OCI-LY7 (cell line): Measurements from ENCODE around the gene CEBPZOS. TPM values are rescaled to one million over a fixed set of nuclear protein-coding genes. Genes with fewer than 3 reads are reported as not detected.
"Not testable (repeated sequence)": the region's sequence is repeated elsewhere in the genome, so short reads cannot be mapped to it uniquely, and the experiment has no call there.

Experiments
- BruUV-seq: library from RNA; stranded (reverse); fragments of 400-500 nt; replicated peaks from 2 replicates; lab custom pipeline; 2021; lab: Mats Ljungman, UMichigan
- CTCF ChIA-PET: fragments of 300-600 bp; sonication (Branson Sonifier 250); formaldehyde crosslinking; loops from one replicate; lab custom pipeline; 2022; ENCODE audit warnings: antibody characterized with exemption; ENCODE audit not compliant: unreplicated experiment; lab: Charles Lee
- POLR2A ChIA-PET: fragments of 300-600 bp; sonication (Branson Sonifier 250); formaldehyde crosslinking; loops from one replicate; lab custom pipeline; 2022; ENCODE audit warnings: antibody characterized with exemption; lab: Charles Lee
- DNase-seq: peaks from one replicate; pipeline ENCODE4 v3.0.0-alpha.2; 2015; ENCODE audit warnings: low spot score
- H2AFZ ChIP-seq: fragments of 200-600 bp; sonication (generic), shearing (Covaris generic); 2 replicates; pipeline ENCODE4 v1.6.1; 2014; ENCODE audit warnings: mild to moderate bottlenecking, antibody characterized with exemption, low read length, moderate library complexity
- H3K27ac ChIP-seq: fragments of 200-600 bp; sonication (generic); 2 replicates; pipeline ENCODE4 v1.5.1; 2014; ENCODE audit warnings: mixed run types, low read depth, mild to moderate bottlenecking, moderate library complexity, low read length, inconsistent platforms; ENCODE audit not compliant: poor library complexity, severe bottlenecking
- H3K36me3 ChIP-seq: fragments of 200-600 bp; sonication (generic); 2 replicates; pipeline ENCODE4 v1.6.1; 2014; ENCODE audit warnings: mild to moderate bottlenecking, antibody characterized with exemption, low read length, moderate library complexity, mixed read lengths; ENCODE audit not compliant: insufficient read depth
- H3K4me1 ChIP-seq: fragments of 200-600 bp; sonication (generic); 2 replicates; pipeline ENCODE4 v1.5.1; 2014; ENCODE audit warnings: mild to moderate bottlenecking, low read length; ENCODE audit not compliant: insufficient read depth, poor library complexity, severe bottlenecking
- H3K4me2 ChIP-seq: fragments of 200-600 bp; sonication (generic); 2 replicates; pipeline ENCODE4 v1.6.1; 2014; ENCODE audit warnings: mild to moderate bottlenecking, low read length
- H3K4me3 ChIP-seq: fragments of 200-600 bp; sonication (generic); 2 replicates; pipeline ENCODE4 v1.5.1; 2014; ENCODE audit warnings: mild to moderate bottlenecking, low read depth, low read length; ENCODE audit not compliant: poor library complexity, severe bottlenecking
- H3K79me2 ChIP-seq: fragments of 200-600 bp; sonication (generic); 2 replicates; pipeline ENCODE4 v1.6.1; 2016; ENCODE audit warnings: low read depth, mild to moderate bottlenecking, low read length, moderate library complexity, mixed read lengths; ENCODE audit not compliant: insufficient read depth
- H3K9me2 ChIP-seq: fragments of 200-600 bp; sonication (generic); 2 replicates; pipeline ENCODE4 v1.6.1; 2016; ENCODE audit warnings: mild to moderate bottlenecking, low read length, mixed read lengths; ENCODE audit not compliant: insufficient read depth
- H3K9me3 ChIP-seq: fragments of 200-600 bp; sonication (generic); 2 replicates; pipeline ENCODE4 v1.6.1; 2014; ENCODE audit warnings: mild to moderate bottlenecking, mixed run types, low read length, mixed read lengths
- H4K20me1 ChIP-seq: fragments of 200-600 bp; sonication (generic); 2 replicates; pipeline ENCODE4 v1.6.1; 2014; ENCODE audit warnings: mild to moderate bottlenecking, antibody characterized with exemption, low read length, moderate library complexity, mixed read lengths; ENCODE audit not compliant: insufficient read depth
- EZH2phosphoT487 ChIP-seq: fragments of 200-600 bp; sonication (generic); IDR thresholded peaks from 2 replicates; pipeline ENCODE4 v1.6.1; 2018; ENCODE audit warnings: low read depth, borderline replicate concordance, mild to moderate bottlenecking, mixed run types, antibody characterized with exemption, low read length, moderate library complexity, mixed read lengths
- intact Hi-C: fragments of 100-400 bp; cut with micrococcal nuclease; formaldehyde crosslinking; loops from one replicate; pipeline ENCODE4 v1.10.0; 2022; ENCODE audit not compliant: unreplicated experiment
- total RNA-seq, 2 experiments: library from RNA; depleted of rRNA in 1 of 2; stranded (reverse); fragments of >200 nt in 1 of 2; shearing (Covaris generic) in 1 of 2; gene quantifications; 2 replicates each; pipeline ENCODE4 v1.2.3, GENCODE V29; 2014 to 2022
- TF ChIP-seq, protein P1 (sequence below): fragments of 200-600 bp; sonication (generic); conservative IDR thresholded peaks from 2 replicates; pipeline ENCODE4 v1.5.1; 2014; ENCODE audit warnings: mild to moderate bottlenecking, antibody characterized with exemption, low read length, moderate library complexity, mixed read lengths

The CEBPZOS gene
- total RNA-seq, 2 experiments from 2014 or later: 31.1 to 73.6 TPM

DNA sequence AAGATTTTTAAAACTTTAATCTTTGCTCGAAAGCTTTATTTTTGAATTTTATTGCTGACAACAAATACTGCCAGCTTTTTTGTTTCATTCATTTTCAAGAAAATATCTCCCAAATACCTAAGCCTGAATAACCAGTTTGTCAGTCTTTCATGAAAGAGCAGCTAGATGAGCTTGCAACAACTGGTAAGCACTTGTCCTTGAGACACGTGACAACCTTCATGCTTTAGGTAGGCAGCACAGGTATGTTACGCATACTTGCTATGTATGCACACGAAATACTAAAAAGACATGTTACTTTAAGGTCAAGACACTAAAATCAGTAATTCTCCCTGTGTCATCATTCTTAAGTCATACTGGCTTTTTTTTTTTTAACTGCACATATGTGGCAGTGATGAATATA is 22.8 kb downstream of the CEBPZOS start:
- H4K20me1 ChIP-seq: peaks cover 5% of the 10 kb centered on the region; the same call in 1 of the 2 replicates
- no peak overlapping the region for H3K4me2 ChIP-seq
- ChIA-PET CTCF (no interaction called here), POLR2A (interaction anchor here (0.5 to 1.0 kb wide), 3 partner anchors 25 to 170 kb away, joined by 3 read pairs; no protein-coding TSS in a partner anchor)
- peaks cover 97% of the 10 kb centered on the region for H3K36me3 ChIP-seq
- no TSS peak for BruUV-seq
- H3K4me3 ChIP-seq: no peak overlapping the region
- H2AFZ ChIP-seq: no peak overlapping the region
- no peak for TF ChIP-seq EZH2phosphoT487
- TF ChIP-seq, protein P1, sequence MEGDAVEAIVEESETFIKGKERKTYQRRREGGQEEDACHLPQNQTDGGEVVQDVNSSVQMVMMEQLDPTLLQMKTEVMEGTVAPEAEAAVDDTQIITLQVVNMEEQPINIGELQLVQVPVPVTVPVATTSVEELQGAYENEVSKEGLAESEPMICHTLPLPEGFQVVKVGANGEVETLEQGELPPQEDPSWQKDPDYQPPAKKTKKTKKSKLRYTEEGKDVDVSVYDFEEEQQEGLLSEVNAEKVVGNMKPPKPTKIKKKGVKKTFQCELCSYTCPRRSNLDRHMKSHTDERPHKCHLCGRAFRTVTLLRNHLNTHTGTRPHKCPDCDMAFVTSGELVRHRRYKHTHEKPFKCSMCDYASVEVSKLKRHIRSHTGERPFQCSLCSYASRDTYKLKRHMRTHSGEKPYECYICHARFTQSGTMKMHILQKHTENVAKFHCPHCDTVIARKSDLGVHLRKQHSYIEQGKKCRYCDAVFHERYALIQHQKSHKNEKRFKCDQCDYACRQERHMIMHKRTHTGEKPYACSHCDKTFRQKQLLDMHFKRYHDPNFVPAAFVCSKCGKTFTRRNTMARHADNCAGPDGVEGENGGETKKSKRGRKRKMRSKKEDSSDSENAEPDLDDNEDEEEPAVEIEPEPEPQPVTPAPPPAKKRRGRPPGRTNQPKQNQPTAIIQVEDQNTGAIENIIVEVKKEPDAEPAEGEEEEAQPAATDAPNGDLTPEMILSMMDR: no peak
- DNase-seq: no peak
- H3K9me3 ChIP-seq: no peaks in the 10 kb centered on the region
- H3K27ac ChIP-seq: no peak overlapping the region
- peaks cover 12% of the 10 kb centered on the region for H3K4me1 ChIP-seq
- no peaks in the 10 kb centered on the region for H3K9me2 ChIP-seq
- intact Hi-C loops: no loop called here
- peaks cover 26% of the 10 kb centered on the region for H3K79me2 ChIP-seq

DNA sequence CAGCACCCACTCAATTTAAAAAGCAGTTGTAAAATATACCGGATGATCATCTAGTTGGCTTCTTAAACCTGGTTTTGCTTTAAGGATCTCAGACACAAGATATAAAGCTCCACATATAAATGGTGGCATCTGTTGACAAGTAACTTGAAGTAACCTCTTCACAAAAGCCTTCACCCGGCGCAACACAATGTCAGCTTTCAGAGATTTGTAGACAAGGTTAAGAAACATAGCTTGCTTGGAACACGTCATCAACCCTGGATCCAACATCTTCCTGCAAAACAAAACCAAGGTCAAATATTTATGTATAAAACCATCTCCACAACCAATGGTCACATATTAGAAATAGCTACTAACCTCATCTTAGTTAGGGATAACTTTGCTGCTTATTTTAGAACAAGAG is 26.8 kb downstream of the CEBPZOS start:
- ChIA-PET CTCF (no interaction called here), POLR2A (interaction anchor here (0.6 to 1.3 kb wide), 4 partner anchors 9 to 62 kb away, joined by 3 to 4 read pairs (median 3); no protein-coding TSS in a partner anchor)
- TF ChIP-seq, protein P1: no peak
- no peak for TF ChIP-seq EZH2phosphoT487
- intact Hi-C loops: no loop called here
- H3K9me3 ChIP-seq: no peaks in the 10 kb centered on the region
- H3K79me2 ChIP-seq: peaks cover 53% of the 10 kb centered on the region
- H3K36me3 ChIP-seq: peaks cover 90% of the 10 kb centered on the region
- peaks cover 25% of the 10 kb centered on the region for H3K4me1 ChIP-seq
- H4K20me1 ChIP-seq: peaks cover 26% of the 10 kb centered on the region
- BruUV-seq: no TSS peak
- H3K4me2 ChIP-seq: no peak overlapping the region
- no peak overlapping the region for H3K27ac ChIP-seq
- H3K9me2 ChIP-seq: no peaks in the 10 kb centered on the region
- no peak overlapping the region for H3K4me3 ChIP-seq
- no peak overlapping the region for H2AFZ ChIP-seq
- no peak for DNase-seq

DNA sequence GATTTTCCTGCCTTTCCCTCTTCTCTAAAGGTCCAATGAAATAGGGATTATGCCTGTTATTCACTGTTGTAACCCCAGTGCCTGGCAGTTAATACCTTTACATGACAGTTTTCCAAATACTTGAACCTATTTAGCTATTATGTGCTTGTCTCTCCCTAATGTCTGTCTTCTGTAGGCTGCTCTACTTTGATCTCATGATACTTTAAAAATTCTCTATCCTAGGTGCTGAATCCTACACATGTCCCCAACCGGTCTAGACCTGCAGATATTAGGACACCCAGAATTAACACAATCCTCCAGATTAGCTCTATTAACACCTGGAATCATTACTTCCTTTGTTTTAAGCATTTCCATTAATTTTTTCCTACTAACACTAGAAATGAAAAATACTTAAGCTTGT is 27.8 kb downstream of the CEBPZOS start:
- Histone ChIP-seq H3K36me3 (peaks cover 89% of the 10 kb centered on the region), H2AFZ (no peak overlapping the region), H4K20me1 (peaks cover 30% of the 10 kb centered on the region), H3K4me3 (no peak overlapping the region), H3K9me3 (no peaks in the 10 kb centered on the region), H3K9me2 (no peaks in the 10 kb centered on the region), H3K4me1 (peaks cover 29% of the 10 kb centered on the region), H3K27ac (no peak overlapping the region), H3K4me2 (peak overlapping the region; percentile 4; the same call in 1 of the 2 replicates), H3K79me2 (peaks cover 62% of the 10 kb centered on the region)
- ChIA-PET POLR2A (interaction anchor here (1.3 kb wide), 1 partner anchor 10 kb away, joined by 4 read pairs; no protein-coding TSS in a partner anchor), CTCF (no interaction called here)
- BruUV-seq: no TSS peak
- intact Hi-C loops: no loop called here
- no peak for DNase-seq
- TF ChIP-seq EZH2phosphoT487: no peak
- TF ChIP-seq, protein P1: no peak

DNA sequence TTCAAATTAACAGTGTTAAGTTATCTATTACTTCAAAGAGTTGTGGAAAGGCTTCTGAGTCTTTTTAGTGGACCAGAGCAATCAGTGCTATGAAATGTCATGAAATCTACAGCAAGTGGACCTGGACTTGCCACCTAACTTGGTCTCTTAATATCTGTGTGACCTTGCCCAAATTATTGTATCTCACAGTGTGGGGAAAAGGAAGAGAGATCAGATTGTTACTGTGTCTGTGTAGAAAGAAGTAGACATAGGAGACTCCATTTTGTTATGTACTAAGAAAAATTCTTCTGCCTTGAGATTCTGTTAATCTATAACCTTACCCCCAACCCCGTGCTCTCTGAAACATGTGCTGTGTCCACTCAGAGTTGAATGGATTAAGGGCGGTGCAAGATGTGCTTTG is 28.8 kb downstream of the CEBPZOS start:
- H3K4me2 ChIP-seq, H3K27ac ChIP-seq, BruUV-seq, H3K4me3 ChIP-seq, intact Hi-C loops, POLR2A ChIA-PET, H2AFZ ChIP-seq, CTCF ChIA-PET, H3K9me3 ChIP-seq, DNase-seq, H3K9me2 ChIP-seq: not testable (repeated sequence)
- H3K36me3 ChIP-seq: peaks cover 79% of the 10 kb centered on the region
- peaks cover 40% of the 10 kb centered on the region for H3K4me1 ChIP-seq
- peaks cover 38% of the 10 kb centered on the region for H4K20me1 ChIP-seq
- H3K79me2 ChIP-seq: peaks cover 73% of the 10 kb centered on the region
